HEK293T (cell line): ENCODE measurements around the gene AMELX.

Source experiments
- ARNT ChIP-seq: fragments of 450-650 bp; IDR thresholded peaks from 2 replicates; pipeline ENCODE4 v1.6.1; 2017; ENCODE audit warnings: mild to moderate bottlenecking
- HDGF ChIP-seq: fragments of 450-650 bp; IDR thresholded peaks from 2 replicates; pipeline ENCODE4 v1.6.1; 2017; ENCODE audit warnings: antibody characterized with exemption, borderline replicate concordance
- LEF1 ChIP-seq: fragments of 450-650 bp; IDR thresholded peaks from 2 replicates; pipeline ENCODE4 v1.6.1; 2017; ENCODE audit warnings: mild to moderate bottlenecking, borderline replicate concordance
- SUZ12 ChIP-seq: fragments of 450-650 bp; IDR thresholded peaks from 2 replicates; pipeline ENCODE4 v1.6.1; 2016; ENCODE audit warnings: mild to moderate bottlenecking
- TARDBP ChIP-seq: fragments of 450-650 bp; IDR thresholded peaks from 2 replicates; pipeline ENCODE4 v1.6.1; 2016

- TF ChIP-seq HDGF (no peak), ARNT (no peak), SUZ12 (no peak), TARDBP (no peak), LEF1 (no peak)
These were observed 7.6 kb upstream of the AMELX start for GRCh38 chrX:11285651-11286050.
